ENCODE measurements around the gene RSBN1L. TPM values are rescaled to one million over a fixed set of nuclear protein-coding genes. Genes with fewer than 3 reads are reported as not detected.

Gene RSBN1L
- total and polyA plus RNA-seq, 7 experiments from 2014 or later = 7.7 to 41.7 (median 21.9) TPM

DNA sequence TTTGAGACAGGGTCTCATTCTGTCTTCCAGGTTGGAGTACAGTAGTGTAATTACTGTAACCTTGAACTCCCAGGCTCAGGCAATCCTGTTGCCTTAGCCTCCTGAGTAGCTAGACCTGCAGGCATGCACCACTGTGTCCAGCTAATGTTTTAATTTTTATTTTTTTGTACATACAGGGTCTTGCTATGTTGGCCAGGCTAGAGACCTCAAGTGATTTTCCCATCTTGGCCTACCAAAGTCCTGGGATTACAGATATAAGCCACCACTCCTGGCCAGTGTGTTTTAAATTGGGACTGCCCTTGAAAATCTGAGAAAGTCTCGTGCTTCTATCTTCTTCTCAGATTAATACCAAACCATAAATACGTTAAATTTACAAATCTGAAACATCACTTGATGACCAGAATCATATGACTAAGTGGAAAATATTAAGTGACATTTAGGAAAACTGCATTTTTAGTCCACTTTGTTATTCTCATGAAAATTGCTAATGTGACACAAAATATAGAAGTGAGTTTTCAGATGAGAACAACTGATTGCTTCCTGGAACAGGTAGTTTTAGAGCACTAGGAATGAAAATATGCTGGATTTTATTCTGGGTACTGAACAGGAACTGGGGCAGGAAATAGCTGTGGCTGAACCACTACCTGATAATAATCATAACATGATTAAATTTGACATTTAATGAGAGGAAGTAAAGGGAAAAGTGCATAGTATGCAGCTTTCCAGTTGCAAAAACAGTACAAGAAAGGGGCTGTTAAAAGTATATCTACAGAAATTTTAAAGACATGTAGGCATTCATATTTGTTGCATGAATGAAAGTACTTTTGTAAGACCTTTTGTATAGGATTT lies 106.5 kb downstream of the RSBN1L start:
- peak overlapping the region; percentile 6 for H3K27ac ChIP-seq (ENCODE audit: low read depth, low read length)
- H3K9me3 Mint-ChIP-seq = peaks cover 0 to 23% (median 12%) of the 10 kb centered on the region in 11 donors

DNA sequence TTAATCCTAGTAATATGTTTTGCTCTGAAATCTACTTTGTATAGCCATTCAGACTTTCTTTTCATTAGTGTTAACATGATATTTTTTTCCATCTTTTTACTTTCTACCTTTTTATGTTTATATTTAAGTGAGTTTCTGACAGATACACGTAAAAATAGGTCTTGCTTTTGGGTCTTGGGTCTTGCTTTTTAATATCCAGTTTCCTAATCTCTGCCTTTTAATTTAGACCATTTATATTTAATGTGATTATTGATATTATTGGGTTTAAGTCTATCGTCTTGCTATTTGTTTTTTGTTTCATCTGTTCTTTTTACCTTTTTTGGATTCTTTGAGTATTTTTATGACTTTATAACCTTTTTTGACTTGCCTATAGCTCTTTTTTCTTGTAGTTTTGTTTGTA lies 110.2 kb downstream of the RSBN1L start:
- Histone ChIP-seq H3K4me3 (ENCODE audit: low read length) (no peak overlapping the region), H3K9me3 (ENCODE audit: control insufficient read depth in 2 of 3, low read length in 3 of 3) (peaks cover 0 to 8% (median 4%) of the 10 kb centered on the region in 3 experiments), H3K4me1 (ENCODE audit: control insufficient read depth in 2 of 2, insufficient read depth in 2 of 2, low read length in 2 of 2) (peaks cover 30 to 34% of the 10 kb centered on the region in 2 donors), H3K36me3 (ENCODE audit: control insufficient read depth in 2 of 3, insufficient read depth in 3 of 3, low read length in 3 of 3) (no peaks in the 10 kb centered on the region), H3K27me3 (ENCODE audit: control insufficient read depth in 2 of 2, insufficient read depth in 2 of 2, low read length in 2 of 2) (no peaks in the 10 kb centered on the region), H3K27ac (ENCODE audit: low read depth, low read length) (no peak overlapping the region)
- peak overlapping the region in 2 of 9 donors; percentile 69 to 96 for H3K27ac Mint-ChIP-seq
- H3K36me3 Mint-ChIP-seq = peaks cover 6 to 65% (median 23%) of the 10 kb centered on the region in 5 donors
- no peak overlapping the region for H3K4me3 Mint-ChIP-seq
- ChIA-PET CTCF (no interaction called here), POLR2A (no interaction called here)
- peaks cover 3 to 30% (median 21%) of the 10 kb centered on the region in 11 donors for H3K9me3 Mint-ChIP-seq
- peaks cover 34 to 73% (median 55%) of the 10 kb centered on the region in 7 donors for H3K4me1 Mint-ChIP-seq
- no peak for DNase-seq
- no peaks in the 10 kb centered on the region for H3K27me3 Mint-ChIP-seq
- ATAC-seq = no peak
- intact Hi-C loops (cut with micrococcal nuclease) = no loop called here

More for the DNA sequence above, 106.5 kb downstream of the RSBN1L start:
- ATAC-seq = no peak
- no peaks in the 10 kb centered on the region for H3K27me3 Mint-ChIP-seq
- H3K4me1 Mint-ChIP-seq = peaks cover 54 to 86% (median 69%) of the 10 kb centered on the region in 7 donors
- DNase-seq = peak in 3 of 9 donors; percentile 5 to 17 (median 10)
- no peaks in the 10 kb centered on the region for H3K27me3 ChIP-seq (ENCODE audit: control insufficient read depth in 2 of 2, insufficient read depth in 2 of 2, low read length in 2 of 2)
- intact Hi-C loops (cut with micrococcal nuclease) = loop anchor here in 1 of 2 donors (1.0 kb wide), 1 partner anchor 32 kb away; no protein-coding TSS in a partner anchor
- H3K9me3 ChIP-seq (ENCODE audit: control insufficient read depth in 2 of 3, low read length in 3 of 3) = peaks cover 0 to 4% (median 0%) of the 10 kb centered on the region in 3 experiments
- ChIA-PET CTCF (no interaction called here), POLR2A (interaction anchor here (1.0 to 1.2 kb wide), 2 partner anchors 11 to 13 kb away, joined by 3 to 5 read pairs; no protein-coding TSS in a partner anchor)
- peak overlapping the region; percentile 3 to 96 (median 78) for H3K27ac Mint-ChIP-seq
- peaks cover 47 to 50% of the 10 kb centered on the region in 2 donors for H3K4me1 ChIP-seq (ENCODE audit: control insufficient read depth in 2 of 2, insufficient read depth in 2 of 2, low read length in 2 of 2)
- peak overlapping the region; percentile 4 to 81 (median 62) for H3K4me3 Mint-ChIP-seq
- no peak overlapping the region for H3K4me3 ChIP-seq (ENCODE audit: low read length)
- H3K36me3 ChIP-seq (ENCODE audit: control insufficient read depth in 2 of 3, insufficient read depth in 3 of 3, low read length in 3 of 3) = peaks cover 0 to 8% (median 0%) of the 10 kb centered on the region in 3 experiments
- H3K36me3 Mint-ChIP-seq = peaks cover 0 to 53% (median 13%) of the 10 kb centered on the region in 5 donors

DNA sequence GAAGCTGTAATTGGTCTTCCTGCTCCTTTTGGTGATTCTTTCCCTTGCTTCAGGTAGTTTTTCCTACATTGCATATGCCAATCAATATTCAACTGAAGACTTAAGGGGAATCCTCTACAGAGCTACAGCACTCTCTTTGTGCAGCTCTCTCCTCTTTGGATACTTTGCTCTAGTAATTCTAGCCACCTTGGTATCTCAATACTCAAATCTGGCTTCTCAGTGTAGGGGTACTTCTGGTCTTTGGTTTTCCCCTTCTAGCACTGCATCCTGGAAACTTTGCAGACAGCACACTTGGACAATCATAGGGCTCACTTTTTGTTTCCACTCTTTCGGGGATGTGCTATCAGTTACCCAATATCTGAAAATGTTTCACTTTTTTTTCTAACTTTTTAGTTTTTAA lies 112.3 kb downstream of the RSBN1L start:
- CTCF ChIA-PET = no interaction called here
- peaks cover 30 to 70% (median 52%) of the 10 kb centered on the region in 7 donors for H3K4me1 Mint-ChIP-seq

DNA sequence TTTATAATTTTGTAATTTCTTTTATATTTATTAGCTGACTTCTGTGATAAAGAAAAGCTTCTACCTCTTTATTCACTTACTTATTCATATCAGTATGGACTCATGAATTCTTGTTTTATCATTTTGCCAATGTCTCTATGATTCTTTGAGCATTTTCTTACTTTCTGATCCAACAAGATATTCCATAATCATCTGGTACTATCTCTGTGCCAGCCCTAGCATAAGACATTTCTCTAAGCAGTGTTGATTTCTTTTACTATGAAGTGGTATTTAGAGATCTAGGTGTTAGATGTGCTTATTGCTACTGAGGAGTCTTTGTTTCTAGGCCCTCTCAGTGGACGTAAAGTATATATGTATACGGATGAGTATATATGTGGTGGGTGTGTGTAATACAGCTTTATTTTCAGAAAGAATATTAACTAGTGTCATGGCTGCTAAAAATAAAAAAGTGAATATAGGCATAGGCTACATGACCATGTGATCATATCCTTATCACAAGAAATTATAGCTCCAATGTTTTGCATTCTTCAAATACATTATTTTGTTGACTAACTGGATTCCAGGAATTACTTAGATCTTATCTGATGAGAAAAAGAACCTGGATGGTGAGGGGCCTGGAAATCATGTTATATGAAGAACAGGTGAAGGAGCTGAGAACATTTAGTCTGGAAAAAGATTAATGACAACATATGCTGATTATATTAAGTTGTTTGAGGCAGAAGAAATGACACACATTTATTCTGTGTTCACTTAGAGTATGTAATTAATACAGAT lies 115.4 kb downstream of the RSBN1L start:
- Mint-ChIP-seq H3K27me3 (no peaks in the 10 kb centered on the region), H3K4me1 (peaks cover 24 to 56% (median 41%) of the 10 kb centered on the region in 7 donors), H3K4me3 (no peak overlapping the region), H3K36me3 (peaks cover 8 to 55% (median 29%) of the 10 kb centered on the region in 5 donors), H3K27ac (peak overlapping the region in 1 of 9 donors; percentile 15), H3K9me3 (peaks cover 3 to 32% (median 17%) of the 10 kb centered on the region in 11 donors)
- intact Hi-C loops (cut with micrococcal nuclease) = no loop called here
- no peak overlapping the region for H3K27ac ChIP-seq (ENCODE audit: low read depth, low read length)
- H3K36me3 ChIP-seq (ENCODE audit: control insufficient read depth in 2 of 3, insufficient read depth in 3 of 3, low read length in 3 of 3) = peaks cover 0 to 2% (median 0%) of the 10 kb centered on the region in 3 experiments
- peaks cover 0 to 5% of the 10 kb centered on the region in 2 donors for H3K4me1 ChIP-seq (ENCODE audit: control insufficient read depth in 2 of 2, insufficient read depth in 2 of 2, low read length in 2 of 2)
- ChIA-PET CTCF (no interaction called here), POLR2A (interaction anchor here (0.6 to 1.4 kb wide), 3 partner anchors 14 to 23 kb away, joined by 3 to 4 read pairs (median 4); no protein-coding TSS in a partner anchor)
- DNase-seq (no peak), ATAC-seq (no peak)
- no peaks in the 10 kb centered on the region for H3K27me3 ChIP-seq (ENCODE audit: control insufficient read depth in 2 of 2, insufficient read depth in 2 of 2, low read length in 2 of 2)
- no peak overlapping the region for H3K4me3 ChIP-seq (ENCODE audit: low read length)
- peaks cover 0 to 8% (median 4%) of the 10 kb centered on the region in 3 experiments for H3K9me3 ChIP-seq (ENCODE audit: control insufficient read depth in 2 of 3, low read length in 3 of 3)

More for the DNA sequence above, 112.3 kb downstream of the RSBN1L start:
- no peak overlapping the region for H3K4me3 ChIP-seq (ENCODE audit: low read length)
- H3K9me3 Mint-ChIP-seq = peaks cover 3 to 30% (median 21%) of the 10 kb centered on the region in 11 donors
- H3K36me3 Mint-ChIP-seq = peaks cover 6 to 66% (median 24%) of the 10 kb centered on the region in 5 donors
- peak overlapping the region in 1 of 10 donors; percentile 7 for H3K4me3 Mint-ChIP-seq
- H3K36me3 ChIP-seq (ENCODE audit: control insufficient read depth in 2 of 3, insufficient read depth in 3 of 3, low read length in 3 of 3) = no peaks in the 10 kb centered on the region
- POLR2A ChIA-PET = no interaction called here
- peaks cover 0 to 8% (median 4%) of the 10 kb centered on the region in 3 experiments for H3K9me3 ChIP-seq (ENCODE audit: control insufficient read depth in 2 of 3, low read length in 3 of 3)
- intact Hi-C loops (cut with micrococcal nuclease) = loop anchor here in 1 of 2 donors (1.0 kb wide), 1 partner anchor 14 kb away; no protein-coding TSS in a partner anchor
- ATAC-seq (no peak), DNase-seq (no peak)
- H3K27me3 ChIP-seq (ENCODE audit: control insufficient read depth in 2 of 2, insufficient read depth in 2 of 2, low read length in 2 of 2) = no peaks in the 10 kb centered on the region
- H3K4me1 ChIP-seq (ENCODE audit: control insufficient read depth in 2 of 2, insufficient read depth in 2 of 2, low read length in 2 of 2) = peaks cover 15 to 19% of the 10 kb centered on the region in 2 donors
- H3K27me3 Mint-ChIP-seq = no peaks in the 10 kb centered on the region
- no peak overlapping the region for H3K27ac ChIP-seq (ENCODE audit: low read depth, low read length)
- no peak overlapping the region for H3K27ac Mint-ChIP-seq

DNA sequence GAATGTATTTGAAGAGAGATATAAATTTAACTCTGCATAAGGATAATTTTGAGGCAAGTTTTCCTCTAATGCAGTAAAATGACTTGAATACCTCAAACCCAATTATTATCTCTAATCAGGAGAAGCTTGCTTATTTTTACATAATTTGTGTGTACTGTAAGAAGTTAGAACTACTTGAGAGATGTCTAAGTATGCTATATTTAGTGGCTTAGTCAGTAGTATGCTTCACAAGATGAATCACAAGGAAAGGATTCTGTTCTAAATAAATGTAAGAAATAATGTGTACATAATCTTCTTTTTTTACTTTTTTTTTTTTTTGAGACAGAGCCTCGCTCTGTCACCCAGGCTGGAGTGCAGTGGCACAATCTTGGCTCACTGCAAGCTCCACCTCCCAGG lies 116.0 kb downstream of the RSBN1L start:
- peaks cover 23 to 54% (median 45%) of the 10 kb centered on the region in 7 donors for H3K4me1 Mint-ChIP-seq
- Histone ChIP-seq H3K9me3 (ENCODE audit: control insufficient read depth in 2 of 3, low read length in 3 of 3) (peaks cover 0 to 5% (median 4%) of the 10 kb centered on the region in 3 experiments), H3K27me3 (ENCODE audit: control insufficient read depth in 2 of 2, insufficient read depth in 2 of 2, low read length in 2 of 2) (no peaks in the 10 kb centered on the region), H3K4me3 (ENCODE audit: low read length) (no peak overlapping the region), H3K4me1 (ENCODE audit: control insufficient read depth in 2 of 2, insufficient read depth in 2 of 2, low read length in 2 of 2) (peaks cover 0 to 5% of the 10 kb centered on the region in 2 donors), H3K36me3 (ENCODE audit: control insufficient read depth in 2 of 3, insufficient read depth in 3 of 3, low read length in 3 of 3) (peaks cover 0 to 5% (median 0%) of the 10 kb centered on the region in 3 experiments), H3K27ac (ENCODE audit: low read depth, low read length) (no peak overlapping the region)
- DNase-seq (no peak), ATAC-seq (no peak)
- POLR2A ChIA-PET = interaction anchor here (1.4 kb wide), 1 partner anchor 15 kb away, joined by 4 read pairs; no protein-coding TSS in a partner anchor
- peaks cover 6 to 32% (median 16%) of the 10 kb centered on the region in 11 donors for H3K9me3 Mint-ChIP-seq
- no peaks in the 10 kb centered on the region for H3K27me3 Mint-ChIP-seq
- intact Hi-C loops (cut with micrococcal nuclease) = no loop called here
- H3K27ac Mint-ChIP-seq = no peak overlapping the region
- CTCF ChIA-PET = no interaction called here
- H3K36me3 Mint-ChIP-seq = peaks cover 13 to 55% (median 31%) of the 10 kb centered on the region in 5 donors
- H3K4me3 Mint-ChIP-seq = no peak overlapping the region

DNA sequence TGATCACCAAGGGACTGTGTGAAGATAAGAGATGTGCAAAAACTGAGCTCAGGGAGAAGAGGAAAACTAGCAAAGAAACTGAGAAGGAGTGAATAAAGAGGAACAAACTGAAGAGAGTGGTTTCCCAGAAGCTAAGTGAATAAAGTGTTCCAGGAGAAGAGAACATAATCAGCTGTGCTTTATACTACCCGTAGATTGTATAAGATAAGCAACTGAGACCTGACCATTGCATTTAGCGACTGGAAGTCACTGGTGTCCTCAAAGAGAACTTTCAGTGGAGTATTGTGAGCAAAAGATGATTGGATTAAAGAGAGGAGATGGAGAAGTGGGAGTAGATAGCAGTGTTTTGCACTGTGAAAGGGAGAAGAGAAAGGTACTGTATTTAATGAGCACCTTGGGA lies 116.9 kb downstream of the RSBN1L start:
- CTCF ChIA-PET = no interaction called here
- H3K4me3 Mint-ChIP-seq = peak overlapping the region in 2 of 10 donors; percentile 11 to 14
- no peak overlapping the region for H3K27ac ChIP-seq (ENCODE audit: low read depth, low read length)

More for the DNA sequence above, 116.9 kb downstream of the RSBN1L start:
- Mint-ChIP-seq H3K9me3 (peaks cover 7 to 28% (median 17%) of the 10 kb centered on the region in 11 donors), H3K27me3 (no peaks in the 10 kb centered on the region), H3K36me3 (peaks cover 14 to 54% (median 31%) of the 10 kb centered on the region in 5 donors), H3K4me1 (peaks cover 23 to 49% (median 43%) of the 10 kb centered on the region in 7 donors), H3K27ac (no peak overlapping the region)
- Histone ChIP-seq H3K4me1 (ENCODE audit: control insufficient read depth in 2 of 2, insufficient read depth in 2 of 2, low read length in 2 of 2) (peaks cover 0 to 5% of the 10 kb centered on the region in 2 donors), H3K9me3 (ENCODE audit: control insufficient read depth in 2 of 3, low read length in 3 of 3) (peaks cover 3 to 4% (median 3%) of the 10 kb centered on the region in 3 experiments), H3K27me3 (ENCODE audit: control insufficient read depth in 2 of 2, insufficient read depth in 2 of 2, low read length in 2 of 2) (no peaks in the 10 kb centered on the region), H3K36me3 (ENCODE audit: control insufficient read depth in 2 of 3, insufficient read depth in 3 of 3, low read length in 3 of 3) (peaks cover 0 to 5% (median 0%) of the 10 kb centered on the region in 3 experiments), H3K4me3 (ENCODE audit: low read length) (no peak overlapping the region)
- no peak for ATAC-seq
- DNase-seq = no peak
- POLR2A ChIA-PET = interaction anchor here (1.1 to 1.4 kb wide), 2 partner anchors 10 to 15 kb away, joined by 3 to 4 read pairs; no protein-coding TSS in a partner anchor
- intact Hi-C loops (cut with micrococcal nuclease) = no loop called here
